BJ (cell line): ENCODE results near the gene NXF1. TPM values are rescaled to one million over a fixed set of nuclear protein-coding genes. Genes with fewer than 3 reads are reported as not detected.

Source experiments
- CTCF ChIA-PET: fragments of 350-600 bp; formaldehyde crosslinking; extraction: SDS; loops from one replicate; lab custom pipeline; 2021; ENCODE audit warnings: antibody characterized with exemption, inconsistent platforms; lab: Yijun Ruan, JAX
- POLR2A ChIA-PET: fragments of 300-600 bp; sonication (Branson Sonifier 250); formaldehyde crosslinking; extraction: SDS; loops from one replicate; lab custom pipeline; 2021; ENCODE audit warnings: antibody characterized with exemption; lab: Charles Lee
- DNase-seq: peaks from one replicate; pipeline ENCODE4 v3.0.0-alpha.2; 2011; ENCODE audit warnings: low read depth
- H3K27me3 ChIP-seq: 2 replicates; pipeline ENCODE4 v1.6.0; 2011; ENCODE audit warnings: low read length; ENCODE audit not compliant: control insufficient read depth, insufficient read depth
- H3K36me3 ChIP-seq: 2 replicates; pipeline ENCODE4 v1.5.1; 2011; ENCODE audit warnings: low read length; ENCODE audit not compliant: control insufficient read depth, insufficient read depth
- H3K4me3 ChIP-seq: 2 replicates; pipeline ENCODE4 v1.5.1; 2011; ENCODE audit warnings: low read depth, mild to moderate bottlenecking, control low read depth, low read length
- polyA plus RNA-seq: library from polyadenylated mRNA; depleted of rRNA; stranded (reverse); fragments of >200 nt; gene quantifications from 2 replicates; pipeline ENCODE4 v1.2.3, GENCODE V29; 2011
- TF ChIP-seq, protein P1 (sequence below): IDR thresholded peaks from 2 replicates; pipeline ENCODE4 v1.5.1; 2011; ENCODE audit warnings: low read depth, mild to moderate bottlenecking, control low read depth, inconsistent platforms, low read length, moderate library complexity; ENCODE audit not compliant: insufficient read depth

The NXF1 gene
- polyA plus RNA-seq, 1 experiment, result 51.0 TPM

DNA sequence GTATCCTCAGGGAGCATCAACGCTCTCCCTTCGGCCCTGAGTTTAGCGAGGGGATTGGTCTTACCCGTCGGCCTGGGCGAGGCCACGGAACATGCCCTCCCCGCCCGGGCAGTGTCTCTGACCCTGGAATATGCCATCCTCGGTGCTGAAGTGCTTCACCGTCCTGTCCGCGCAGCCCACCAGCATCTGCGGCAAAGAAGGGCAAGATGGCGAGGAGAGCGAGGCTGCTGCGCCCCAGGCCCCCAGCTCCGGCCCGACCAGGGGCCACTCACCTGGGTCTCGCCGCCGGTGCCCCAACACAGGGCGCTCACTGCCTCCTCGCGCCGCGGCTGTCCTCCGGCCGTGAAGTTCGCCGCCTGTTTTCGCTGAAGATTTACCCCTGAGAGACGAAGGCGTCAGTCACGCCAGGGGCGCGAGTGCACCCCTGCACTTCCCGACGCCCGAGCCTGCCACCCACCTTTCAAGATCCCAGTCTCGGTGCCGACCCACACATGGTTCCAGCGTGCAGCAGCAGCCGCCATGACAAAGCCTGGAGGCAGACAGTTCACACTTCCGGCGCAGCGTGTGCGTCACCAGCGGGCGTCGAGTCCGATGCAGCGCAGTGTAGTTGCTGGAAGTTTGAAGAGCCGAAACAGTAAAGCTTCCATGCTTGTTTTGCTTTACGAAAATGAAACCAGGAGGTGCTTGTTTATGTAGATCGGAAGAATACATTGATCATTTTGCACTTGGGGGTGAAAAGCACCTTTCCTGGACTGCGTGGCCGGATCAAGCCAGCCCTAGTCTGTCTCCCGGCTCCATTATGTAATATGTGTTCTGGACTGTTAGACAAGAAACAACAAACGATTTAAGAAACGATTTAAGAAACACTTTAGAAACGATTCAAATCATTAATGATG, 34.1 kb upstream of the NXF1 start, which contains the start of gene WDR74:
Gene WDR74 (minus strand): TSS at position 541 of the 896 bp plus-strand sequence. CDS start 20 bp downstream, at position 521.
- peaks cover 12% of the 10 kb centered on the region for H3K36me3 ChIP-seq
- peak within 1 kb of the TSS; percentile 84 for H3K4me3 ChIP-seq
- POLR2A ChIA-PET, result interaction anchor here (0.6 kb wide), 4 partner anchors 40 to 1407 kb away, joined by 3 to 13 read pairs (median 6); no protein-coding TSS in a partner anchor
- TF ChIP-seq, protein P1, sequence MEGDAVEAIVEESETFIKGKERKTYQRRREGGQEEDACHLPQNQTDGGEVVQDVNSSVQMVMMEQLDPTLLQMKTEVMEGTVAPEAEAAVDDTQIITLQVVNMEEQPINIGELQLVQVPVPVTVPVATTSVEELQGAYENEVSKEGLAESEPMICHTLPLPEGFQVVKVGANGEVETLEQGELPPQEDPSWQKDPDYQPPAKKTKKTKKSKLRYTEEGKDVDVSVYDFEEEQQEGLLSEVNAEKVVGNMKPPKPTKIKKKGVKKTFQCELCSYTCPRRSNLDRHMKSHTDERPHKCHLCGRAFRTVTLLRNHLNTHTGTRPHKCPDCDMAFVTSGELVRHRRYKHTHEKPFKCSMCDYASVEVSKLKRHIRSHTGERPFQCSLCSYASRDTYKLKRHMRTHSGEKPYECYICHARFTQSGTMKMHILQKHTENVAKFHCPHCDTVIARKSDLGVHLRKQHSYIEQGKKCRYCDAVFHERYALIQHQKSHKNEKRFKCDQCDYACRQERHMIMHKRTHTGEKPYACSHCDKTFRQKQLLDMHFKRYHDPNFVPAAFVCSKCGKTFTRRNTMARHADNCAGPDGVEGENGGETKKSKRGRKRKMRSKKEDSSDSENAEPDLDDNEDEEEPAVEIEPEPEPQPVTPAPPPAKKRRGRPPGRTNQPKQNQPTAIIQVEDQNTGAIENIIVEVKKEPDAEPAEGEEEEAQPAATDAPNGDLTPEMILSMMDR, result no peak
- peak; percentile 59 for DNase-seq
- CTCF ChIA-PET, result interaction anchor here (0.6 to 1.4 kb wide), 4 partner anchors 17 to 68 kb away, joined by 3 to 6 read pairs (median 4); partner anchors contain the start of gene TAF6L
- no peaks in the 10 kb centered on the region for H3K27me3 ChIP-seq

DNA sequence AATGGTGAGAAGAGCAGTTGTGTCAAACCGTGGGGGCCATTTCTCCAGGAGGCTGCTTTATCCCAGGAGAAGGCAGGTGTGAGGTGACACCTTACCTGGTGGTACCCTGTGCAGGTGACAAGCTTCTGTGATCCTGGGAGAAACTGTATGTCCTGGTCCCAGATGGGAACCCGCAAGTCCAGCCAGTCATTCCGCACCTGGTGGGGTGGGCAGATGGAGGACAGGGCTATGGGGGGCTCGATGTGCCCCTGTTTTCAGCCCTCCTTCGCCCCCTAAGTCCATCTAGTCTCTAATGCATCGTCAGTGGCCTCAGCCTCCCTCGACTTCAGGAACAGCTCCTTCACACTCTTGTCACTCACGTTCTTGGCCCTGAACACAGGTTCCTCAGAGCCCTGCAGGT, 30.1 kb upstream of the NXF1 start:
- H3K4me3 ChIP-seq, result no peak overlapping the region
- TF ChIP-seq, protein P1, result no peak
- DNase-seq, result no peak
- H3K27me3 ChIP-seq, result no peaks in the 10 kb centered on the region
- H3K36me3 ChIP-seq, result peaks cover 14% of the 10 kb centered on the region
- ChIA-PET CTCF (interaction anchor here (2.0 kb wide), 1 partner anchor 48 kb away, joined by 7 read pairs; the partner anchor contains the start of gene TMEM179B), POLR2A (no interaction called here)

DNA sequence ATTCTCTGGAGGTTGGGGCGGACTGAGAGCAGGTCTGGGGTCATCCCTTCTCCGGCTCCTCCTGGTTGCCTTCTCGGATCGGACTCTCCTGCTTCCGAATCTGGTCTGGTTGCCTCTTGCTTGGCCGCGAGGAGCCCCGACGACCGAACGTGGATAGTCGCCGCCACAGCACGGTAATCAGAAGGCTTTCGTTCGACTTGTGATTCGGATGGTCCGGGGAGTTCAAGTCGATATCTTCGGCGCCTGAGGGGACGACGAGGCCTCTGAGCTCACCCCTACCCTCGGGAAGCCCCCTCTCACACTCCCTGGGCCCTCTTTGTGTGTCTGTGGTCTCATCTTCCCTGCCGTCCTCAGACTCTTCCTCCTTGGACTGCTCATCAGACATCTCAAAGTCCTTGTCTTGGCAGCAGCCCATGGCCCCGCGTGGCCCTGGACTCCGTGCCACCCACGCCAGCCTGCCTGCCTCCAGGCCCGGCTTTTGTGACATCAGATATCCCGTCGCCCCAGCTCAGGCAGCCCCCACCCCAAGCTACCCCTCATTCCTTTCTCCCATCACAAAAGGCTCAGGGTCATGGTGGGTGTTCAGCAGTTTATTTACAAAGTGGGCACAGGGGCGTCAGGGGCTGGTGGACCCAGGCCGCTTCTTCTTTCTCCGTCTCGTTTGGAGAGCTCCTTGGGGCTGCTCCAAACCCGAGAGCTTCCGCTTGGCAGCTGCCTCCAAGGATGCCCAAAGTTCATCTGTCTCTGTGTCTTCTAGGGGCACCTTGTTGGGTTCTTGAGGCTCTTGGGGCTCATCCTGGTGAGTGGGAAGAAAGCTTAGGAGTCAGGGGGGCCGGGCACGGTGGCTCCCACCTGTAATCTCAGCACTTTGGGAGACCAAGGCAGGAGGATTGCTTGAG, 27.3 kb upstream of the NXF1 start, which contains the start of gene TEX54:
Gene TEX54 (minus strand): TSS at position 506 of the 899 bp plus-strand sequence.
- CTCF ChIA-PET, result interaction anchor here (1.6 kb wide), 1 partner anchor 25 kb away, joined by 5 read pairs; no protein-coding TSS in a partner anchor
- peaks cover 16% of the 10 kb centered on the region for H3K36me3 ChIP-seq

DNA sequence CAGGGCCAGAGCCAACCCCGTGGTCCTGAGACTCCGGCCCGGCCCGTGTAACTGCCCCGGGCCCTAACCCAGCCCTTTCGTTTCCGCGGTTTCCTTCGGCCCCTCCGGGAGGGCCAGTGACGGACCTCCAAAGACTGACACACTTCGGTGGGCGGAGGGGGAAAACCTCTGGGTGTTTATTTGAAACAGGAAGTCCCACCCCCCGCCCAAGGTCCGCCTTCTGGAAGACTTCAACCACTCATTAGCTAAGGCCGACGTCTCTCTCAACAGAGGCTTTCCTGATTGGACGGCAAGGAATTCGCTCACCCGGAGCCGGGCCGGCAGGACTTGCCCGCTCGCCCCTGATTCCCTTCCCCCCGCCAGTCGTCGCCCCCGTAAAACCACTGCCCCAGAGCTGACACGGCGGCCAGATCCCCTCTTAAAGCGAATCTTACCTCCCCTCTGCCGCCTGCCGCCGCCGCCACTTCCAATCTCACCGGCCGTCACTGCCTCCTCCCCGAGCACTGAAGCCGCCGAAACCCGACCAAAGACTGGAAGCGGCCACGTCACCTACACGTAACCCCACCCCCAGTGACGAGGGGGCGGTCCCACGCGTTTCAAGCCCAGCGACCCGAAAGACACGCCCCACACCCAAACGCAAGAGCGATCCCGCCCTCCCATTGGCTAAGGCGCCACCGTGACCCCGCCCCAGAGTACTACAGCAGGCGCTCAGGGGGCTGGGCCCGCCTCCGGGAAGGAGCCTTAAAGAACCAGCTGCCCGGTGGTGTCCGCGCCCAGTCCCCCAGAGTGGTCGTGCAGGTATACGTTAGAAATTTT, 26.5 kb upstream of the NXF1 start, which contains the start of gene STX5:
Gene STX5 (minus strand): TSS at position 532 of the 816 bp plus-strand sequence. CDS start 808 bp downstream, outside the sequence.
- TF ChIP-seq, protein P1, result no peak
- H3K27me3 ChIP-seq, result no peaks in the 10 kb centered on the region
- H3K4me3 ChIP-seq, result peak within 1 kb of the TSS; percentile 92
- peaks cover 24% of the 10 kb centered on the region for H3K36me3 ChIP-seq
- DNase-seq, result peak; percentile 89
- POLR2A ChIA-PET, result interaction anchor here (0.5 to 2.2 kb wide), 10 partner anchors 9 to 1689 kb away, joined by 3 to 21 read pairs (median 4); partner anchors contain the start of gene TAF6L
- CTCF ChIA-PET, result interaction anchor here (0.6 to 1.6 kb wide), 6 partner anchors 19 to 1829 kb away, joined by 3 to 5 read pairs (median 4); no protein-coding TSS in a partner anchor

More for the DNA sequence above, 27.3 kb upstream of the NXF1 start, which contains the start of gene TEX54:
- TF ChIP-seq, protein P1, result no peak
- H3K27me3 ChIP-seq, result no peaks in the 10 kb centered on the region
- POLR2A ChIA-PET, result interaction anchor here (0.5 to 2.2 kb wide), 2 partner anchors 8 to 1690 kb away, joined by 4 to 21 read pairs; no protein-coding TSS in a partner anchor
- H3K4me3 ChIP-seq, result peak within 1 kb of the TSS; percentile 92
- DNase-seq, result no peak
